ENCODE measurements around the gene PMM1.
"Not testable (repeated sequence)": the region's sequence is repeated elsewhere in the genome, so short reads cannot be mapped to it uniquely, and the experiment has no call there.

PMM1 gene

GRCh38 chr22:41589391-41590241, at the start of gene PMM1:
Gene PMM1, minus strand, starts transcription at chr22:41589840. Its CDS starts 35 bp downstream, at chr22:41589805.
- peak; percentile 97 for DNase-seq

- DNase-seq: no peak
Observed at GRCh38 chr22:41638748-41639147, 49.1 kb upstream of the PMM1 start.

- DNase-seq: no peak
Observed at GRCh38 chr22:41638124-41638523, 48.5 kb upstream of the PMM1 start.

GRCh38 chr22:41637623-41638022, 48.0 kb upstream of the PMM1 start:
- DNase-seq: not testable (repeated sequence)

- no peak for DNase-seq
Observed at GRCh38 chr22:41636467-41636866, 46.8 kb upstream of the PMM1 start.

GRCh38 chr22:41634610-41635009, 45.0 kb upstream of the PMM1 start:
- DNase-seq: not testable (repeated sequence)

- DNase-seq: not testable (repeated sequence)
Observed at GRCh38 chr22:41631615-41632014, 42.0 kb upstream of the PMM1 start.

- DNase-seq: not testable (repeated sequence)
Observed at GRCh38 chr22:41631115-41631514, 41.5 kb upstream of the PMM1 start.

GRCh38 chr22:41625577-41625976, 35.9 kb upstream of the PMM1 start:
- no peak for DNase-seq

- no peak for DNase-seq
Observed at GRCh38 chr22:41621911-41622179, 32.2 kb upstream of the PMM1 start.

GRCh38 chr22:41621099-41621910, 31.7 kb upstream of the PMM1 start, which contains the start of gene XRCC6:
Gene XRCC6, plus strand, starts transcription at chr22:41621295. Its CDS starts 710 bp downstream, at chr22:41622005.
- DNase-seq: peak; percentile 96

GRCh38 chr22:41620589-41621098, 31.0 kb upstream of the PMM1 start, which contains the start of gene DESI1:
Gene DESI1, minus strand, starts transcription at chr22:41621043. Its CDS starts 204 bp downstream, at chr22:41620839.
- DNase-seq: no peak

GRCh38 chr22:41619979-41620588, 30.4 kb upstream of the PMM1 start:
- no peak for DNase-seq

GRCh38 chr22:41613456-41613855, 23.8 kb upstream of the PMM1 start:
- no peak for DNase-seq

- no peak for DNase-seq
Observed at GRCh38 chr22:41612603-41613306, 23.1 kb upstream of the PMM1 start.

GRCh38 chr22:41608386-41608785, 18.7 kb upstream of the PMM1 start:
- DNase-seq: no peak

- DNase-seq: no peak
Observed at GRCh38 chr22:41603873-41604332, 14.3 kb upstream of the PMM1 start.

GRCh38 chr22:41600976-41601375, 11.3 kb upstream of the PMM1 start:
- DNase-seq: no peak

- no peak for DNase-seq
Observed at GRCh38 chr22:41598891-41599635, 9.4 kb upstream of the PMM1 start.

GRCh38 chr22:41598081-41598480, 8.4 kb upstream of the PMM1 start:
- no peak for DNase-seq

- no peak for DNase-seq
Observed at GRCh38 chr22:41597635-41597953, 8.0 kb upstream of the PMM1 start.

Data from NCI-H2227 treated with DMSO at 0.1 percent for 48 hours (cell line).